Measurements from ENCODE around the gene SAV1.
A peak's percentile ranks its signal among the peaks of the same experiment; 100 is the strongest.

SAV1 gene

DNA sequence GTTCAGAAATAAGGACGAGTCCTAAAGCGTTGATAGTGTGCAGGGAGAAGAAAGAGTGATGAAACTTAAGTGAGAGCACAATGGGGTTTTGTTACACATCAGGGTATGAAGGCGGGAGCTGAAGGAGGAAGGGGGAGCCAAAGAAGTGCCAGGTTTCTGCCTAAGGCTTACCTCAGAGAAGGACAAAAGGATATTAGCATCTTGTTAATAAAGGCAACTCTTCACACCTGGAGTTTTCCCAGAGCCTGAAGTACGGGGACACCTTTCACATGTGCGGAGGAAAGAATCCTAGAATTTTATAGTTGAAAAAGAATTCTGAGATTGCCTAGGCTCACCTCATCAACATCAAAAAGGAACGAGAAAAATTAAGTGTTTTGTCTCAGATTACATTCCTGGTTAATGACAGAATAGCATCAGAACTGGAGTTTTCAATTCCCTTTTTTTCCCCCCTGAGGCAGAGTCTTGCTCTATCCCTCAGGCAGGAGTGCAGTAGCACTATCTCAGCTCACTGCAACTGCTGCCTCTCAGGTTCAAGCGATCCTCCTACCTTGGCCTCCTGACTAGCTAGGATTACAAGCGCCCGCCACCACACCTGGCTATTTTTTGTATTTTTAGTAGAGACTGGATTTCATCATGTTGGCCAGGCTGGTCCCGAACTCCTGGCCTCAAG lies 2.2 kb upstream of the SAV1 start:
- no peak for ATAC-seq
- TF ChIP-seq, protein P1, sequence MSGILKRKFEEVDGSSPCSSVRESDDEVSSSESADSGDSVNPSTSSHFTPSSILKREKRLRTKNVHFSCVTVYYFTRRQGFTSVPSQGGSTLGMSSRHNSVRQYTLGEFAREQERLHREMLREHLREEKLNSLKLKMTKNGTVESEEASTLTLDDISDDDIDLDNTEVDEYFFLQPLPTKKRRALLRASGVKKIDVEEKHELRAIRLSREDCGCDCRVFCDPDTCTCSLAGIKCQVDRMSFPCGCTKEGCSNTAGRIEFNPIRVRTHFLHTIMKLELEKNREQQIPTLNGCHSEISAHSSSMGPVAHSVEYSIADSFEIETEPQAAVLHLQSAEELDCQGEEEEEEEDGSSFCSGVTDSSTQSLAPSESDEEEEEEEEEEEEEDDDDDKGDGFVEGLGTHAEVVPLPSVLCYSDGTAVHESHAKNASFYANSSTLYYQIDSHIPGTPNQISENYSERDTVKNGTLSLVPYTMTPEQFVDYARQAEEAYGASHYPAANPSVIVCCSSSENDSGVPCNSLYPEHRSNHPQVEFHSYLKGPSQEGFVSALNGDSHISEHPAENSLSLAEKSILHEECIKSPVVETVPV (CRISPR knock-in tag; IDR thresholded peaks at IDR 0.05), result no peak
- TF ChIP-seq BACH2 (CRISPR knock-in tag; IDR thresholded peaks at IDR 0.05; ENCODE audit: borderline replicate concordance) (no peak), ZNF565 (CRISPR knock-in tag; conservative IDR thresholded peaks at IDR 0.05; ENCODE audit: low read depth) (no peak)

DNA sequence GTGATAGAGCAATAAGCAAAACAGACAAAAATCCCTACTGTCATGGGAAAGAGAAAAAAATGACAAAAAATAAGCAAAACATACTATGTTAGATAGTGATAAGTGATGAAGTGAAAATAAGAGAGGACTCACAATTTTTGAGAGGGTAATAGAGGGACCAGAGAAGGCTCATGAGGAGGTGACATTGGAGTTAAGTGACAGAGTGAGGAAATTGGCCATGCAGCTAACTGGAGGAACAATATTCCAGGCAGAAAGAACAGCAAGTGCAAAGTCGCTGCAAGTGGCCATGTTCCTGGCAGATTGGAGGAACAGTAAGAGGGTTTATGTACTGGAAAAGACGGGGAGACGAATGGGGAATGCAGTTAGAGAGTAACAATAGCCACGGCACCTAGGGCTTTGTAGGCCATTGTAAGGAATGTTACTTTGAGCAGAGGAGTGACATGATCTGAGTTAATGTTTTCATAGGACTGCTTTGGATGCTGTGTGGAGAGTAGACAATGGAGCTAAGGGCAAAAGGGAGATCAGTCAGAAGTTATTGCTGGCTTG lies 1.4 kb upstream of the SAV1 start:
- TF ChIP-seq ARNTL (CRISPR knock-in tag; IDR thresholded peaks at IDR 0.05; ENCODE audit: borderline replicate concordance, low read depth), result no peak
- TF ChIP-seq ZNF8 (CRISPR knock-in tag; IDR thresholded peaks at IDR 0.05), result no peak
- TF ChIP-seq CSDC2 (CRISPR knock-in tag; IDR thresholded peaks at IDR 0.05), result no peak
- TF ChIP-seq, protein P2, sequence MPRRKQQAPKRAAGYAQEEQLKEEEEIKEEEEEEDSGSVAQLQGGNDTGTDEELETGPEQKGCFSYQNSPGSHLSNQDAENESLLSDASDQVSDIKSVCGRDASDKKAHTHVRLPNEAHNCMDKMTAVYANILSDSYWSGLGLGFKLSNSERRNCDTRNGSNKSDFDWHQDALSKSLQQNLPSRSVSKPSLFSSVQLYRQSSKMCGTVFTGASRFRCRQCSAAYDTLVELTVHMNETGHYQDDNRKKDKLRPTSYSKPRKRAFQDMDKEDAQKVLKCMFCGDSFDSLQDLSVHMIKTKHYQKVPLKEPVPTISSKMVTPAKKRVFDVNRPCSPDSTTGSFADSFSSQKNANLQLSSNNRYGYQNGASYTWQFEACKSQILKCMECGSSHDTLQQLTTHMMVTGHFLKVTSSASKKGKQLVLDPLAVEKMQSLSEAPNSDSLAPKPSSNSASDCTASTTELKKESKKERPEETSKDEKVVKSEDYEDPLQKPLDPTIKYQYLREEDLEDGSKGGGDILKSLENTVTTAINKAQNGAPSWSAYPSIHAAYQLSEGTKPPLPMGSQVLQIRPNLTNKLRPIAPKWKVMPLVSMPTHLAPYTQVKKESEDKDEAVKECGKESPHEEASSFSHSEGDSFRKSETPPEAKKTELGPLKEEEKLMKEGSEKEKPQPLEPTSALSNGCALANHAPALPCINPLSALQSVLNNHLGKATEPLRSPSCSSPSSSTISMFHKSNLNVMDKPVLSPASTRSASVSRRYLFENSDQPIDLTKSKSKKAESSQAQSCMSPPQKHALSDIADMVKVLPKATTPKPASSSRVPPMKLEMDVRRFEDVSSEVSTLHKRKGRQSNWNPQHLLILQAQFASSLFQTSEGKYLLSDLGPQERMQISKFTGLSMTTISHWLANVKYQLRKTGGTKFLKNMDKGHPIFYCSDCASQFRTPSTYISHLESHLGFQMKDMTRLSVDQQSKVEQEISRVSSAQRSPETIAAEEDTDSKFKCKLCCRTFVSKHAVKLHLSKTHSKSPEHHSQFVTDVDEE (CRISPR knock-in tag; IDR thresholded peaks at IDR 0.05), result no peak
- TF ChIP-seq PPARA (CRISPR knock-in tag; IDR thresholded peaks at IDR 0.05; ENCODE audit: borderline replicate concordance), result no peak
- no peak for TF ChIP-seq GLIS3 (CRISPR knock-in tag; IDR thresholded peaks at IDR 0.05)
- no peak for TF ChIP-seq ZC3H10 (CRISPR knock-in tag; IDR thresholded peaks at IDR 0.05)
- no peak for TF ChIP-seq ZFP3 (CRISPR knock-in tag; IDR thresholded peaks at IDR 0.05)
- TF ChIP-seq, protein P3, sequence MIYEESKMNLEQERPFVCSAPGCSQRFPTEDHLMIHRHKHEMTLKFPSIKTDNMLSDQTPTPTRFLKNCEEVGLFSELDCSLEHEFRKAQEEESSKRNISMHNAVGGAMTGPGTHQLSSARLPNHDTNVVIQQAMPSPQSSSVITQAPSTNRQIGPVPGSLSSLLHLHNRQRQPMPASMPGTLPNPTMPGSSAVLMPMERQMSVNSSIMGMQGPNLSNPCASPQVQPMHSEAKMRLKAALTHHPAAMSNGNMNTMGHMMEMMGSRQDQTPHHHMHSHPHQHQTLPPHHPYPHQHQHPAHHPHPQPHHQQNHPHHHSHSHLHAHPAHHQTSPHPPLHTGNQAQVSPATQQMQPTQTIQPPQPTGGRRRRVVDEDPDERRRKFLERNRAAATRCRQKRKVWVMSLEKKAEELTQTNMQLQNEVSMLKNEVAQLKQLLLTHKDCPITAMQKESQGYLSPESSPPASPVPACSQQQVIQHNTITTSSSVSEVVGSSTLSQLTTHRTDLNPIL (CRISPR knock-in tag; IDR thresholded peaks at IDR 0.05; ENCODE audit: low read depth), result no peak
- no peak for ATAC-seq

DNA sequence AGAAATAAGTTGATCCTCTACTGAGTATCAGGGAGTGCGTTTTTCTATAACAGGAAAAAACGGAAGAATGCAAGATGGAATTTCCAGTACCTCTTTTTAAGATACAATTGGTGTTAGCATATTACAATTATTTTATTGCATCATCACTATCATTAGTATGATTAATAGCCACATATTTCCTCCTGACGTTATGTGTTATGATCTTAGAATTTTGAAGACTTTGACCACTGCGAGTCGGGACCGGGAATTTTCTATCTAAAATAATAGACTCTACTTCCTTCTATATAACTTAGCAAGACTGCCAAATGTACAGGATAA lies 679 bp upstream of the SAV1 start:
- TF ChIP-seq, protein P3 (CRISPR knock-in tag; IDR thresholded peaks at IDR 0.05; ENCODE audit: low read depth), result no peak
- TF ChIP-seq PPARA (CRISPR knock-in tag; IDR thresholded peaks at IDR 0.05; ENCODE audit: borderline replicate concordance), result no peak; the same call in 1 of the 2 replicates
- 0 out of 2 replicates have a peak, but pooled peaks have one; percentile 75 for TF ChIP-seq ARNTL (CRISPR knock-in tag; IDR thresholded peaks at IDR 0.05; ENCODE audit: borderline replicate concordance, low read depth)
- TF ChIP-seq, protein P4, sequence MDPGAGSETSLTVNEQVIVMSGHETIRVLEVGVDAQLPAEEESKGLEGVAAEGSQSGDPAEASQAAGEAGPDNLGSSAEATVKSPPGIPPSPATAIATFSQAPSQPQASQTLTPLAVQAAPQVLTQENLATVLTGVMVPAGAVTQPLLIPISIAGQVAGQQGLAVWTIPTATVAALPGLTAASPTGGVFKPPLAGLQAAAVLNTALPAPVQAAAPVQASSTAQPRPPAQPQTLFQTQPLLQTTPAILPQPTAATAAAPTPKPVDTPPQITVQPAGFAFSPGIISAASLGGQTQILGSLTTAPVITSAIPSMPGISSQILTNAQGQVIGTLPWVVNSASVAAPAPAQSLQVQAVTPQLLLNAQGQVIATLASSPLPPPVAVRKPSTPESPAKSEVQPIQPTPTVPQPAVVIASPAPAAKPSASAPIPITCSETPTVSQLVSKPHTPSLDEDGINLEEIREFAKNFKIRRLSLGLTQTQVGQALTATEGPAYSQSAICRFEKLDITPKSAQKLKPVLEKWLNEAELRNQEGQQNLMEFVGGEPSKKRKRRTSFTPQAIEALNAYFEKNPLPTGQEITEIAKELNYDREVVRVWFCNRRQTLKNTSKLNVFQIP (CRISPR knock-in tag; IDR thresholded peaks at IDR 0.05; ENCODE audit: borderline replicate concordance, low read depth), result no peak
- TF ChIP-seq ISL1 (CRISPR knock-in tag; IDR thresholded peaks at IDR 0.05), result 0 out of 2 replicates have a peak, but pooled peaks have one; percentile 31
- ATAC-seq, result peak; percentile 6

DNA sequence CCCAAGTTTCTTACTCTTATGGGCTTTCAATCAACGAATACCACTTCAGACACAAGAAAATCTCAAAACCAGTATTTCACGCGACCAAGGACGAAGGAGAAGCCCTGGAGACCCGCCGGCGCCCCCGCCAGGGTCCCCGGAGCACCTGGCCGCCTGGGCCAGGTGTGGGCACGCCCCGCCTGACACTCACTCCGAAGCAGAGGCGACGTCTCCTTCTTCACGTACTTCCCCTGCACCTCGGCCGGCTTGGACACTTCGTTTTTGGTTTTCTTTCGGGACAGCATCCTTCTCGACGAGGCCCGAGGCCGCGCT lies 466 bp downstream of the SAV1 start:
- no peak for TF ChIP-seq ZNF565 (CRISPR knock-in tag; conservative IDR thresholded peaks at IDR 0.05; ENCODE audit: low read depth)
- no peak for TF ChIP-seq RARB (CRISPR knock-in tag; IDR thresholded peaks at IDR 0.05)
- TF ChIP-seq ZNF8 (CRISPR knock-in tag; IDR thresholded peaks at IDR 0.05), result no peak
- no peak for TF ChIP-seq ARNTL (CRISPR knock-in tag; IDR thresholded peaks at IDR 0.05; ENCODE audit: borderline replicate concordance, low read depth)
- TF ChIP-seq ZC3H10 (CRISPR knock-in tag; IDR thresholded peaks at IDR 0.05), result no peak
- TF ChIP-seq SNAI2 (CRISPR knock-in tag; IDR thresholded peaks at IDR 0.05), result no peak
- TF ChIP-seq TCF4 (CRISPR knock-in tag; IDR thresholded peaks at IDR 0.05; ENCODE audit: borderline replicate concordance), result no peak
- TF ChIP-seq ISL1 (CRISPR knock-in tag; IDR thresholded peaks at IDR 0.05), result no peak
- TF ChIP-seq, protein P3 (CRISPR knock-in tag; IDR thresholded peaks at IDR 0.05; ENCODE audit: low read depth), result no peak
- TF ChIP-seq PPARA (CRISPR knock-in tag; IDR thresholded peaks at IDR 0.05; ENCODE audit: borderline replicate concordance), result no peak
- no peak for TF ChIP-seq OSR1 (CRISPR knock-in tag; IDR thresholded peaks at IDR 0.05)
- TF ChIP-seq ZFP3 (CRISPR knock-in tag; IDR thresholded peaks at IDR 0.05), result no peak
- ATAC-seq, result no peak

All from SK-N-SH treated with all-trans-retinoic acid at 6 μM for 48 hours (cell line).